HUDEP-2 (cell line): ENCODE data around the gene HS3ST4.
A peak's percentile ranks its signal among the peaks of the same experiment; 100 is the strongest.
"Not testable (repeated sequence)": the region's sequence is repeated elsewhere in the genome, so short reads cannot be mapped to it uniquely, and the experiment has no call there.

Experiments used
- DNase-seq, 76 experiments: peaks; one replicate each; lab custom pipeline; 2025; ENCODE audit not compliant: unreplicated experiment in 76 of 76; lab: John Stamatoyannopoulos, UW

The HS3ST4 gene

DNA sequence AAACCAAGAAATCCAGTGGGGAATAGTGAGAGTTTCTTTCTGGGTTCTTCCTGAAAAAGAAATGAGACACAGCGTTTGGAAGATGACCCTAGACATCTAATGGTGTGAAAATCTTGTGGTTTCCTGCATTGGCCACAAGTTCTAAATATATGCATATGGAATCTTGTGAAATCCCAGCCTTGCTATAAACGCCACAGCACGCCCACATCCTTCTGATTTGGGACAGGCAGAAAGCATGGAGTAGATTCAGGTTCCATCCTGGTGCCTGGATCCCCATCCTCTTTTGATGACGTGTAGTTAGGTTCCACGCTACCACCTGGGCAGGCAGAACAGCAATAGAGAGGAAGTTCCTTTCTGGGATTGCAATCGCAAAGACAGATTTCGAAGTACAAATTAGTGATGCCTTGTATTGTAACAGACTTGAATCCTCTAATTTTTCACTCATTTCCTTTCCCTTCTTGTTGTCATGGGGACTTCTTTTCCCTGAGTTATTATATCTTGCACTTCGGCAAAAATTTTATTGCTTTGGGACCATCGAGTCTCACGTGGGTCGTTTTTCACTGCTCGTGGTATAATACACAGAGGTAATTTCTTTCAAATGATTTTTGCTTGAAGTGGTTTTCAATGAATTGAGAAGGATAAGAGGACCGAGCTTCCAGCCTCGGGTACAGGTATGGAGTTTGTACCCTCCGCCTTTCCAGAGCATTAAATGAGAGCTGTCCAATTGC, 37.6 kb downstream of the HS3ST4 start:
- no peak for DNase-seq

DNA sequence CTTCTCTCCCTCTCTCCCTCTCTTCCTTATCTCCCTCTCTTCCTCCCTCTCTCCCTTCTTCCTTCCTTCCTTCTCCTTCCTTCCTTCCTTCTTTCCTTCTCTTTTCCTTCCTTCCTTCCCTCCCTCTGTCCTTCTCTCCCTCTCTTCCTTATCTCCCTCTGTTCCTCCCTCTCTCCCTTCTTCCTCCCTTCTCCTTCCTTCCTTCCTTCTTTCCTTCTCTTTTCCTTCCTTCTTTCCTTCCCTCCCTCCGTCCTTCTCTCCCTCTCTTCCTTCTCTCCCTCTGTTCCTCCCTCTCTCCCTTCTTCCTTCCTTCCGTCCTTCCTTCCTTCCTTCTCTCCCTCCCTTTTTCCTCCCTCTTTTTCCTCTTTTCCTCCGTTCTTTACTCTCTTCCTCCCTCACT, 38.6 kb downstream of the HS3ST4 start:
- no peak for DNase-seq

DNA sequence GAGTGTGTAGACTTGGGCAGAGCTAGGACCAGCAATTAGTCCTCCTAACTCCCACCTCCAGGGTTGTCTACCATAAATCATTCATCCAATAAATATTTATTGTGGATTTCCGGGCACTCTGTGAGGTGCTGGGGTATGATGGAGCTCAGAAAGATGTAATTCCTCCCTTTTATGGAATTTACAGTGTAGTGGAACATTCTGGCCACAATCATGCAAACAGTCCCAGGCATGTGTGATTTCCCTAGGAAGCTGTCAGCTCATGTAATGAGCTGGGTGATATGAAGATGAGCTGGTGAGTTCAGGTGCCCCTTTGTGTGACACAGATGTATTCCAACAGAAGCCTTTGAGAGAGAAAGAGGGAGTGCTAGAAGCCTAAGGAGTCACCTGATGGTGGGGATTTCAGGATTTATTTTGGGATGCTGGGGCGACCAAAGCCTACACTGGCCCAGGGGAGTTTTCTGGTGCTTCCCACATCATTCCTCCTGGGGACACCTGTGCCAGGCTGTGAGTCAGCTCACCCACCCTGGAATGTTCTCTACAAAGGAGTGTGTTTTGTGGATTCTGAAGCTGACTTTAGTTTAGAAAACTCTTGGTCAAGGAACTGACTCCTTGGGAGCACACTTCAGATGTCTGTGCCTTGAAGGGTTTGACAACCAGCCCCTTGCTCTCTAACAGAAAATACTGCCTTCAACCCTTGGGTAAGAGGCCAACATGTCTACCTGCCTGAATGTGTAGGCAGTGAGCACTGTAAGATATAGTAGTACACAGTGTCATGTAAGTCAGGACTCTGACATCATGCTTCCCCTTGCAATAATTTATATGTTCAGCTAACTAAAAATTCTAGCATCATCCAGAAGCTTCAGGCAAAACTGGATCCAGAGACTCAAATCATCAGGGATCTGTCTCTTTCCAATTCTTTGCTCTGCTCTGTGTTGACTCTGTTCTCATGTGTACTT, 42.9 kb downstream of the HS3ST4 start:
- DNase-seq: no peak

DNA sequence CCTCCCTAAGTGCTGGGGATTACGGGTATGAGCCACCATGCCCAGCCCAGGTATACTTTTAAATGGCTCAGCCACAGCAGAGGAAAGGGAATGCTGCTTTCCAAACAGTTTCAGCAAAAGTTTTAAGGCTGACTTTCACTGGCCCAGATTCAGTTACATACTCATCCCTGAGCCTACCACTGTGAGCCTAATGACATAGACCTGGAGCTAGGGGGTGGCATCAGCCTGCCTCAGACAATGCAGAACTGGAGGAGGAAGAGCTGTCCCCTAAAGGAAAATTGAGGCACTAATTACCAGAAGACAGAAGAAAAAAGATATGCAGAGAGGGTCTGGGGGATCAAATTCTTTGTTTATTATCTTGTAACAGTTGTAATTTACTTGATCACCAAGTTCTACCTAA, 43.9 kb downstream of the HS3ST4 start:
- DNase-seq: peak in 2 of 76 experiments; percentile 1 to 12

DNA sequence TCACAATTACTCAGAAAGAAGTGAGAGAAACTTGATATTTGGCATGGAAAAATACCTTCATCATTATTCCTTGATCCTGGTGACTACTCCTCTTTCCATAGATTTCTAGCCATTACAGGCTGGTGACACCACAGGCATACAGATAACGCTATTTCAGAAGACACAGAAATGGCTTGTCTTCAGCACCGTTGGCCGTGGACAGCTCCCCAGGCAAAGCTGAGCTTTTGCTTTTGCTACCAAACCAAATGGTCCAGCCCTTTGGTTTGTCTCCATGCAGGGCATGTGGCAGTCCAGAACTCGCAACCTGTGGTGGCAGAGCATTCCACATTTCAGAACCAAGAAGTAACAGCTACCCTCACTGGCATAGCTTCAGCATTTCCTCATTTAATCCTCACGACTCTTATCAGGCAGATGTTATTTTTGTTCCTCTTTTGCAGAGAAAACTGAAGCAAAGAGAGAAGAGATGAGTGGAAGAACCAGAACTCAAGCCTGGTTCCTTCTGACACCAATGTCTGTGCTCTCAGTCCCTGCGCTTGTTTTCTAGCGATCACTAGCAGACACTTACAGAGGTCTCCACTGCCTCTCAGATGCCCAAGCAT, 55.5 kb downstream of the HS3ST4 start:
- peak in 42 of 76 experiments; percentile 1 to 60 (median 25) for DNase-seq

DNA sequence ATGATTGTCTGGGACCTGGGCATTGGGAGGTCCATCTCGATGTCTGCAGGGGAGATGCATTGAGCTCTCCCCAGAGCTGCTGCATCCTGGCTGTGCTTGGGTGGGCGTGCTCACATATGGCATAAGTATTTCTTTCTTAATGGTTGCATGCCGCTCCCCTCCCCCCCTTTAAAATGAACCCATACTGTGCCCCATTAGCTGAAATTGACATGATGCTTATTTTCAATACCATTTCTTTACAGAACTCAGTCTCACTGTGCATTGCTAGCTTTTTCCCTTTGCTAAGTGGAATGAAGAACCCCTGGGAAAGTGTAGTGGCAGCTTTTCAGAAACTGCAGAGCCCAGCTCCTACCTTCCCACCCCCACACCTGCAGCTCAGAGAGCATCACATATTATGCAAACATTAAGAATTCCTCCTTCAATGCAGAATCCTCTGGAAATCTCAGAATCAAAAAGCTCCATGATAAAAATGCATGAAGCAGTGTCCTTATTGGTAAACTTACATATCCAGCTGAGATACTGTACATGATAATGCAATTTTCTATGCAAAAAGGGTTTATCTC, 56.4 kb downstream of the HS3ST4 start:
- no peak for DNase-seq

DNA sequence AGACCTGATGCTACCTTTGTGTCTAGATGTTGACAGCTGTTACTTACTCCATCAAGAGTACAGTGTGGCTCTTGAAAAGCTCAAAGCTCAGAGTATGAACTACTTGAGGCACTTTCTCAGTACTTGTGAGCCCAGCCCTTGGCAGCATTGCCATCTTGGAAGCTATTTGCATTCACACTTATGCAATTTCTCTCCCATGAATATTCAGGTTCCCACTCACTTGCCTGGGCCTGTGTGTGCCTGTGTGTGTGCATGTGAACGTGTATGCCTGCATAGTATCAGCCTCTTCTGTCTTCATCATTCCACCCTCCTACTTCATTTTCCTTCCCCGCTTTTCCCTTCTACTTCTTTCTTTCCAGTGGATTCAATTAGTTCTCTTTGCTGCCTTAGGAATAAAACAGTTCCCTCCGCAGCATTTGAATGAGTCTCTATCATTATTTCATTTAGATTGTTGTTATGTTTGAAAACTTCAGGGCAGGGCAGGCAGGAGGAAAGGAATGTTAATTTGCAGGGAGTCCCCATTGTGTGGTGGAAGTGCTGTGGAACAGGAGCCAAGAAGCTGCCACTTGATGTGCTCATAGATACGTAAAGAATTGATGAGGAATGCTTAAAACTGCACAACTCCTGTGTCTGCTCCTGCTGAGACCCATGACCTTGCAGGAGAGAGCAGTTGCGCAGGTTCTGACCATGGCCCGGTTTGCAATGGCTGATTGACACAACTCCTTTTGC, 58.9 kb downstream of the HS3ST4 start:
- DNase-seq: no peak

DNA sequence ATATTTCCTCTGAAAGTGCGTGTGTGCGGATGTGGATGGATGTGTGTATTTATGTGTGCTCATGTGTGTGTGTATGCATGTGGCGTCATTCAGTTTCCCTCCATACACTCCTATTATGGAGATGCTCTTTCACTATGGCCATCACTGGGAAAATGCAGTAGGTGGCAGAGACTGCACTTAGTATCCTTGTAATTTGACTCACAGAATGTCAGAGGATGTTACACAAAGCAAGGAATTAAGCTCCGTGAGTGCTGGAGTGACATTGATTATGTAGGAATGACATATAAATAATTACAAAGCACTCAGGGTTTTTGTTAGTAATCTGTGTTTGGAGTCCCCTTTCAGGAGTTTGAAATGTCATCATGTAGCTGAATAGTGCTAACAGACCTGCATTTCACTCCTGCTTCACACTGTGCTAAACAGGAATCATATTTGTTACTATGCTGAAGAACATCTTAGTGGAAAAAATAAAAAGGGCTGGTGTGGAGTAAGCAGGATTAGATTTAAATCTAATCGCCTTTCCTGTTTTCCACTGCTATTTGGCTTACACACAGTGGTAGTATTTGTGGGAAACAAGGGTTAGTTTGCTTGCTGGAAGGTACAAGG, 59.6 kb downstream of the HS3ST4 start:
- no peak for DNase-seq

DNA sequence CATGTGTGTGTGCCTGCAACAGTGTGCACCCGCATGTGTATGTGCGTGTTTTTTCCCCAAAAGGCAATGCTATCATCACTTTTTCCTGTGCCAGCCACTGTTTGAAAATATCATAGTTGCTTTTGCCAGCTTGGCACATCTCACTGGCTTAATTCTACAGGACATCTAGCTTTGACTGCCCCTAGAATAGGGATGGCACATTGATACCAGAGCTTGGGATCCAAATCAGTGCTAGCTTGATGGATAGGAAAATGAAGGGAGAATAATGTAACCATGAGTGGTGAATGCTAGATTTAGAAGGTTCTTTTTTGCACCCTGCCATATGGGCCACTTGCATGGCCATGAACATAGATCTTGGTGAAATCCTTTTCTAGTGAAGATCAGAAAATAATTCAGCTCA, 72.7 kb downstream of the HS3ST4 start:
- DNase-seq: no peak

DNA sequence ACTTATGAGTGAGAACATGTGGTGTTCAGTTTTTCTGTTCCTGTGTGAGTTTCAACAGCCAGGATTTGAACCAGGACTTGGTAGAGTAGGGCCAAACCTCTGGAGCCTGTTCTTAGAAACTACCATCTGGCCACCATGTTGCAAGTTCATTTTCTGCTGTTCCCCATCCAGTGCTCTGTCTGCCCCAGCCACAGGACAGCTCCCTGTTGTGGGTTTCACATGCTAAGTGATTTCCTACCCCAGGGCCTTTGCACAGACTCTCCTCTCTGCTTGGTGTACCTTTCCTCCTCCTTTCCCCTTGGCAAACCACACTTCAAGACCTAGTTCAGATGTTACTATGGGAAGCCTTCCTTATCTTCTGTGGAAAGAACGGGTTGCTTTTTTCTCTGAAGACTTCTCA, 79.5 kb downstream of the HS3ST4 start:
- peak in 12 of 76 experiments; percentile 5 to 64 (median 24) for DNase-seq

DNA sequence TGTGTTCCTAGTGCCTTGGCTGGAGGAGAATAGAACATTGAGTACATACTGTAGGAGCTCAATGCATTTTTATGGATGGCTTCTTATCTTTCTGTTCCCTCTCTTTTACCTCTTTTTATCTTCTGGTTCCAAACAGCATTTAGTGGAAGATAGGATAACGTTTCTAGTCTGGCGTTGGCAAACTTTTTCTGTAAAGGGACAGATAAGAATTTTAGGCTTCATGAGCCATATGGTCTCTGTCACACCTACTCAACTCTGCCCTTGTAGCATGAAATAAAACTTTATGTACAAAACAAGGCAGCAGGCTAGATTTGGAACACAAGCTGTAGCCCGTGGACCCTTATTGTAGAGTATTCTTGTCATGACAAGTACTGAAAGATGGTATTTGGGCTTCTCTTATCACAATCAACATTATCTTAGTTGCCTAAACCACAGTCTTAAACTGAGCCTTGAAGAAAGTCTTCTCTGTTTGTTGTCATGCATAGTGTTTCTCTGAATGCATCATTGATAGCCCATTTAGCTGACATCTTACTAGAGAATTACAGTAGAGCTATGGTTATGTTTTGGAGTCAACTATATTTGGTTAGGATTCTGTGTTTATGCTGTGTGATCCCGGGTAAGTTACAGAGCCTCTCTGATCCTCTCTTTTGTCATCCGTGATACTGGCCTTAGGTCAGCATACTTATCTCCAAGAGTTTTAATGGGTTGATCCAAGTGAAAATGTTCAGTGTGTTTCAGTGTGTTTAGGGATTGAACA, 80.2 kb downstream of the HS3ST4 start:
- DNase-seq: peak in 61 of 76 experiments; percentile 5 to 97 (median 73)

DNA sequence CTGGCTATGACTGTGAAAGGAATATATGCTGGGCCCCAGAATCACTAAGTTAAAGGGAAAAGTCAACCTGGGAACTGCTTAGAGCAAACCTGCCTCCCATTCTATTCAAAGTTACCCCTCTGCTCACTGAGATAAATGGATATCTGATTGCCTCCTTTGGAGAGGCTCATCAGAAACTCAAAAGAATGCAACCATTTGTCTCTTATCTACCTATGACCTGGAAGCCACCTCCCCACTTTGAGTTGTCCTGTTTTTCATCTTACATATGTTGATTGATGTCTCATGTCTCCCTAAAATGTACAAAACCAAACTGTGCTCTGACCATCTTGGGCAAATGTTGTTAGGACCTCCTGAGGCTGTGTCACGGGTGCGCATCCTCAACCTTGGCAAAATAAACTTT, 84.5 kb downstream of the HS3ST4 start:
- DNase-seq: not testable (repeated sequence)

DNA sequence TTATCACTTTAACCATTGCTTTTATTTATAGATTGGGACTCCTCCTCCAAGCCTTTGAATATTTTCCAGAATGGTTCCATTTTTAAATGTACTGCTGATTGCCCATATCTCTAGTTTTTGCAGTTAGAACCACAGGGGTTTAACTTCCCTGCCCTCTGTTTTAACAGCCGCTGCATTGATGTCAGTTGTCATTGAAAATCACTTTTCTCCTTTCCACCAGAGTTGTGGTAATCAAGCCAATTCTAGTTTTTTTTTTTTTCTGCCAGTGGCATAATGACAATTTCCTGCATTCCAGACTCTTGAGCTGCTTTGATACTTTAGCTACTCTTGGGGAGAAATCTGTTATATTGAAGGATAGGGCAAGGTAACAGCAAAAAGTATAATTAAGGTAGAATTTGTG, 91.5 kb downstream of the HS3ST4 start:
- no peak for DNase-seq

DNA sequence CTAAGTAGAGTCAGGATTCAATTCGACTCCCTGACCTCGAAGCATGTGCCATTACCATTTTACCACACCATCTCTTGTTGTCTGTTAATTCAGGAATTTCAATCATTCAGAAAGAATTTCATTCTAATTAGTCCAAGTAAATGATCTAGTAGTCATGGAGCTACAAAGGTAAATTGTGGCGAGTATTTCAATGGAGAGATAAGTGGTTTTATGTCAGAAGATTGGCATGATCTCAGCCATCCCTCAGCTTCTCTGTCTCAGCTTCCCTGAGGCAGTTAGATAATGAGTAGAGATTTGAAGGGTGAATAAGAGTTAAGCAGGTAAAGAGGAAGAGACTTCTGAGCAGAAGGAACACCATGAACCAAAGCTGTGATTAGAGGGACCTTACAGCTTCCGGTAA, 93.6 kb downstream of the HS3ST4 start:
- no peak for DNase-seq

DNA sequence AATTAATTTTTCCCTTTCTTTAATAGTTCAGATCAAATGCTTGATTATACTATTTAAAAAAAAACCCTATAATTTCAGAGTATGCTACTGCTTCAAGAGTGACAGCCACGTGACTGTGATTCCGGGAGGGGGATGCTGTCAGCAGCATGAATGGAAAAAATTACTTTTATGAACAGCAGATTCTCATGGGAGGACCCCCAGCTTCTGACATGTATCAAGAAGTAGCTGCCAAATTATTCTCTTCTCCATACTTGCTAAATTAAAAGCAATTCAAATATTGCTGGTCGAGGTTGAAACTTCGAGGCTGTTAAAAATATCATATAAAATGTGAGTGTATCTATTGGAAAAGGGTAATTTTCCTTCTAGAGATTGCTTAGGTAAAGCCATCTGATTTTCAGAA, 95.0 kb downstream of the HS3ST4 start:
- DNase-seq: no peak

DNA sequence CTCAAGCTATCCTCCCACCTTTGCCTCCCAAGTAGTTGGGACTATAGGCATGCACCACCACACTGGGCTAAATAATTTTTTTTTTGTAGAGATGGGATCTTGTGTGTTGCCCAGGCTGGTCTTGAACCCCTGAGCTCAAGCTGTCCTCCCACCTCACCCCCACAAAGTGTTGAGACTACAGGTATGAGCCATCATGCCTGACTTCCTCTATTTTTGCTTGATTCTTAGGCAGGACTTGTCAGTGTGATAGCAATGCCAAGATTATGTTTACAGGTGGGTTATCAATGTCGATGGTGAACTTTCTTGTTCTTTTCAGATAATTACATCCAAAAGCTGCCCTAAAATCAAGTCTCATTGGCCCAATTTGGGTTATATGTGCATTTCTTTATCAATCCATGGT, 96.9 kb downstream of the HS3ST4 start:
- DNase-seq: no peak

DNA sequence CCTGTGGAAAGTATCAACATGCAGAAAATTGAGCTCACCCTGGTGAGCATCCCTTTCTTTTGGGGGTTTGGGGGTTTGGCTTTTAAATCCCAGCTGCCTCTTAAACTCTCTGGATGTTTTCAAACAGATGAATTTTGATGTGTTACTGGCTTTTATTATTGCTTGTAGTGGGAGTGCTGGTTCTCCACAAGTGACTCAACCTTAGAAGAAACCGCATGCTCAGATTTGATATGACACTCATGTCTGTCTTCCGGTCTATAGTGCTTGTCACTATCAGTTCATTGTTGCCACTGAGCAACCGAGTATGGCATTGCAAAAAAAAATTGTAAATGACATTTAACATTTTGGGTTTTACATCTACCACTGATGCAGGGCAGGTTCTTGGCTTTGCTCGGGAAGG, 104.5 kb downstream of the HS3ST4 start:
- DNase-seq: peak in 13 of 76 experiments; percentile 7 to 60 (median 19)

DNA sequence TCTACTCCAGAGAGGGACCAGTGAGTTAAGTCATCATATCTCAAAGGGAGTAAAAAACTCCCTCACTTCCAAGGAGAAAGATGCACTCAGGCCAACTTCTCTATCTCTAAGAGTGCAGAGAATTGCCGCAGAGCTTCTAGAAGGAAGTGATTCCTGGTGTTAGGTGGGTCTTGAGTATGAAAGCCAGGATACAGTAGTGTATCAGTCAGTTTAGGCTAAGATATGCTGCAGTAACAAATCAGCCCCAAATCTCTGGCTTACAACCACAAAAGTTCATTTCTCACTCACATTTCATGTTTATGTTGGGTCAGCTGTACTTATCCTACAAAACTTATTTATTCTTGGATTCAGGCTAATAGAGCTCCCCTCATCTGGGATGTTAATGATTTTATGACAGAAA, 106.3 kb downstream of the HS3ST4 start:
- no peak for DNase-seq

DNA sequence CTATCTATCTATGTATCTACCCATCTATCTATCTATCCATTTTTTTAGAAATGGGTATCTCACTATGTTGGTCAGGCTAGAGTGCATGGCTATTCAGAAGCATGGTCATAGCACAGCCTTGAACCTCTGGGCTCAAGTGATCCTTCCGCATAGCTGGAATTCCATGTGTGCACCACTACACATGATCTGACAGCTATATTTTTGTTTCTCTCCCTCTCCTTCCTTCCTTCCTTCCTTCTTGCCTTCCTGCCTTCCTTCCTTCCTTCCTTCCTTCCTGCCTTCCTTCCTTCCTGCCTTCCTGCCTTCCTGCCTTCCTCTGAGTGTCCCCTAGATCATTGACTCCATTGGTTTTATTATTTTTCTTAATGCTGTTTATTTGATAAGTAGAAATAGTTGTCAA, 108.1 kb downstream of the HS3ST4 start:
- no peak for DNase-seq
